HG02973 (cell line): ENCODE measurements around the gene RNF114.
"Not testable (repeated sequence)": the region's sequence is repeated elsewhere in the genome, so short reads cannot be mapped to it uniquely, and the experiment has no call there.

ENCODE experiments used
- ATAC-seq: cut with Tn5 transposase; IDR thresholded peaks from one replicate; pipeline ENCODE4 v1.9.1; 2021; ENCODE audit warnings: moderate library complexity; ENCODE audit not compliant: unreplicated experiment

Gene RNF114

DNA sequence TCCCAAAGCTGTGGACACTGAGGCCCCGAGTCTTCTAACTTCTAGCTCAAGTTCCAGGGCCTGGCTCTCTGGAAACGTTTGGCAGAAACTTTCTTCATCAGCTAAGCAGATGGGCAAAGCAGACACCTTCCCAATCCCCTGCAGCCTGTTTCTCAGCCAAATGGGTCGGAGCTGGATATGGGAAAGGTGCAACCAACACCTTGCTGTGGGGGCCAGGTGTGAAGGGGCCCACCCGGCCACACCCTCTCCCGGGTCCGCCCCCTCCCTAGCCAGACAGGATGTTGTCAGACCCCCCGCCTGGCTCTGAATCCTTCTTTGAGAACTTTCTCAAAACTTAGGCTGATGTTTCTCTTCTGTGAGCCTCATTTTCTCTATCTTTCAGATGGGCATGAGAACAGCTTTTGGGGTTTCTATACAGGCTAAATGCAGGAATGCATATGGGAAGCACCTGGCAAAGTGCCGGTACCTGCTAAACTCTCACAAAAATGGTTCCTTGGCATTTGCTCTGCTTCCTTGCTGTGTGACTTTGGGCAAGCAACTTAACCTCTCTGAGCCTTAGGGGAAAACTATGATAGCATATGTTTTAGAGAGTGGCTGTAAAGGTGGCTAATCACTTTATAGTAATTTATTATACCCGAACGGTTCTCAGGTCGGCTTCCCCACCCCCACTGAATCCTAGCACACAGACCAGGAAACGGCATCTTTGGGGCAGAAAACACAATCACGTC is 48.4 kb downstream of the RNF114 start:
- ATAC-seq = no peak

DNA sequence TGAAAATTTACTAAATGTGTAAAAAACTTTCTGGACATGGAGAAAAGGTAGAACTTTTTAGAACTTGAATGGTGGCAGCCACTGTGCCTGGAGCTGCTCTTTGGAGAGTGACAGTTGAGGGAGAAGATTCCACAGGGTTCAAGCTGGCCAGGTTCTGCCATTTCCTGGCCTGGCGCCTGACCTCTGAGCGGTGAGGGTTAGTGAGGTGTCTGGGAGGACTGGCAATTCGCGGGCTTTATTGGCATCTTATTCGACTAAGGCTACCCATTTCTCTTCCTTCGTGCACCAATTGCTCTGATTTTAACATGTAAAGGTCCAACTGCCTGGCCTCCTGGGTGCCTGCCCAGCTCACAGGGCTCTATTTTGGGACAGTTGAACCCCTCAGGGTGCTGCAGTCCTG is 49.0 kb downstream of the RNF114 start:
- ATAC-seq = no peak

DNA sequence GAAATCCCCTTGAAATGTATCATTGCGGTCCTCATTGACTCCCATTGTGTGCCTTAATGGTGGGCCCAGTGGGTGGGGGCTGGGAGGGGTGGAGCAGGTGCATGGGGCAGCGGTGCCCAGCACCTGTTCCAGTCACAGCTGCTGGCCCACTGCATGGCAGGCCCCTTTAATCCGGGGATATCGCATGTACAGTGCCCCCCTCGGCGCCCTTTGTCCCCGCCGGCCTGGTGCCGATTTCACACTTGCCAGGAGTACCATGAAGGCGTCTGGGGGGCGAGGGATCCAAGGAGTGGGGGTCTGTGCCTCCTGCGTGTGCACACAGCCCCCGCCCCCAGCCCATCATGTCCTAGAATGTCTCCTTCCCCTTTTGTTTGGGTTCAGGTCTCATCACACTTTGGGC is 49.4 kb downstream of the RNF114 start:
- ATAC-seq = no peak

DNA sequence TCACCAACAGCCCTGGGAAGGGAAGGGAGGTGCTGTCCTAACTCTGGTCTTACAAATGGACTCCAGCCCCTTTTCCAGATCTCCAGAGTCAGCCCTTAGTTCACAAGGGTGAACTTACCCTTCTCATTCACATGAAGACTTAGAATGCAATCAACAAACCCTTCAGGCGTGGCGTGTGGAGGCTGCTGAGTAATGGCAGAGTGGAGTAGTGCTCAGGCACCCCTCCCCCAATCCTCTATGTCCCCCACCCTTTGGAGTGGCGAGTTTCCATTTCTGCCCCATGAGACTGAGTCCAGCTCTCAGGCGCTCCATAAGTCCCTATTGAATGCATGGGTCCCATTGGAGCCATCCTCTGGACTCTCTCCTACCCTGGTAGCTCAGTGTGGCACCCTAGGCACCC is 49.9 kb downstream of the RNF114 start:
- no peak for ATAC-seq

DNA sequence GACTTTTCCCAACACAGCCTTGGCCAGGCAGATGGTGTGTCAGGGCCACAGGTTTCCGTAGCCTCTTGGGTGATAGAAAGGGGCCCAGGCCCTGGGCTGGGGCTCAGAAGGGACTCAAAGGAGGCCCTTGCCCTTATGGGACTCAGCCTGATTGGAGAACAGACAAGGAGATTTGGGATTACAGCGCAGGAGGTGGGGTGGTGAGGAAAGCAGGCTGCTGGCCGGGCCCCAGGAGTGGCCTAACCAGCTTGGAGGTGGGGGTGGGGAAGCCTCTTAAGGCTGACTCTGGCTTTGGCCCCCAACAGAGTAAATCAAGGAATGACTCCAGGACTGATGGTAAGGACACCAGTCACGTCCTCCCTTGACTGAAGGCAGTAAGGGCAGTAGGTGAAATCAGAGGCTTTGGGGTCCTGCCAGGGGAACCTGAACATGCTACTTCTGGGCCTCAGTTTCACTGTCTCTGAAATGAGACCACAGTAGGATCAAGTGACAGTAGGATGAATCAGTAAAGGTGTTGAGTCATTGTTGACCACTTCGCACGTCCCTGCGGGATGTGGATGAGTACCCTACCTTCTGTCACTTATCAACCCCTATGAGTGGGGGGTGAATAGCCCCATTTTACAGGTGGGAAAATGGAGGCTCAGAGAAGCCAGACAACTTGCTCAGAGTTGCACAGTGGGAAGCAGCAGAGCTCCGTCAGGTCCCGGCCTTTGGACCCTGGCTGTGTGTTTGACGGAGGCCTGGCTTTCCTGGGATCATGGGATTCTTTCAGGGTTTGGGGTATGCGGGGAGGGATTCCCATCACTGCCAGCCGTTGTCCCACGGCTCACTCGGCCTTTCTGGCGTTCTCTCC is 51.0 kb downstream of the RNF114 start:
- ATAC-seq = no peak

DNA sequence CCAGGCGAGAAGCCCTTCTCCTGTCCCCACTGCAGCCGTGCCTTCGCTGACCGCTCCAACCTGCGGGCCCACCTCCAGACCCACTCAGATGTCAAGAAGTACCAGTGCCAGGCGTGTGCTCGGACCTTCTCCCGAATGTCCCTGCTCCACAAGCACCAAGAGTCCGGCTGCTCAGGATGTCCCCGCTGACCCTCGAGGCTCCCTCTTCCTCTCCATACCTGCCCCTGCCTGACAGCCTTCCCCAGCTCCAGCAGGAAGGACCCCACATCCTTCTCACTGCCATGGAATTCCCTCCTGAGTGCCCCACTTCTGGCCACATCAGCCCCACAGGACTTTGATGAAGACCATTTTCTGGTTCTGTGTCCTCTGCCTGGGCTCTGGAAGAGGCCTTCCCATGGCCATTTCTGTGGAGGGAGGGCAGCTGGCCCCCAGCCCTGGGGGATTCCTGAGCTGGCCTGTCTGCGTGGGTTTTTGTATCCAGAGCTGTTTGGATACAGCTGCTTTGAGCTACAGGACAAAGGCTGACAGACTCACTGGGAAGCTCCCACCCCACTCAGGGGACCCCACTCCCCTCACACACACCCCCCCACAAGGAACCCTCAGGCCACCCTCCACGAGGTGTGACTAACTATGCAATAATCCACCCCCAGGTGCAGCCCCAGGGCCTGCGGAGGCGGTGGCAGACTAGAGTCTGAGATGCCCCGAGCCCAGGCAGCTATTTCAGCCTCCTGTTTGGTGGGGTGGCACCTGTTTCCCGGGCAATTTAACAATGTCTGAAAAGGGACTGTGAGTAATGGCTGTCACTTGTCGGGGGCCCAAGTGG is 51.9 kb downstream of the RNF114 start:
- no peak for ATAC-seq

DNA sequence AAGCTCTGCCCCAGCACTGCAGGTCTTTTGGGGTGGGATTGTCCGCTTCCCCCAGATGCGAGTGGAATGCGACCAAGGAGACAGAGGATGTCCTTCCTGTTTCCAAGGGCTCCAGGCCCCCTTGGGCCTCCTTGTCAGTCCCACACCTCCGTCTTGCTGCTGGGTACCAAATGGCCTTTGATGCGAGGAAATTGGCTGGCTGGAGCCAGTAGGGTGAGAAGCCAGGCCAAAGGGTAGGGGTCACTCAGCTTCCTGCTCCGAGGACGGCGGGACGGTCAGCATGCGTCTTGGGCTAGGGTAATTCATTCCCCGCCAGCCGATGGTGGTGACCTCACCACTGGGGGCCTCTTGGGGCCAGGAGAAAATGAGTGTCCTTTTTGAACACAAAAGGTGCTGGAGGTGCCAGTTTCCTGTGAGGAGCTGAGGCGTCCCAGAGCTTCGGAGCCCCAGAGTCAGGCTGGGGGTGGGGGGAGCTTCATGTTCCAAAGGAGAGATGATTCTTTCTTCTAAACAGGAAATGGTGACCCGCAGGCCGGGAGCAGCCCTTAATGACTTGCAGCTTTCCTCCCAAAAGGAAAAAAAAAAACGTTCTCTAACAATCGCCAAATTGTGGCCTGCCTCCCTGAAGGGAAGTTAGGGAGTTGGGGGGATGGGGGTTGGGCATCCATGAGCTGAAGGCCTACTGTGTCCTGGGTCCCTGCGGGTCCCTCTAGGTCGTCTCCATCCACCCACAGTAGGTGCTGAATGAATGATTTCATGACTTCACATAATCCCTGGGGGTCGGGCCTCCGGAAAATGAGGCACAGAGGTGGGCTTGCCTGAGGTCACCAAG is 53.3 kb downstream of the RNF114 start:
- no peak for ATAC-seq

DNA sequence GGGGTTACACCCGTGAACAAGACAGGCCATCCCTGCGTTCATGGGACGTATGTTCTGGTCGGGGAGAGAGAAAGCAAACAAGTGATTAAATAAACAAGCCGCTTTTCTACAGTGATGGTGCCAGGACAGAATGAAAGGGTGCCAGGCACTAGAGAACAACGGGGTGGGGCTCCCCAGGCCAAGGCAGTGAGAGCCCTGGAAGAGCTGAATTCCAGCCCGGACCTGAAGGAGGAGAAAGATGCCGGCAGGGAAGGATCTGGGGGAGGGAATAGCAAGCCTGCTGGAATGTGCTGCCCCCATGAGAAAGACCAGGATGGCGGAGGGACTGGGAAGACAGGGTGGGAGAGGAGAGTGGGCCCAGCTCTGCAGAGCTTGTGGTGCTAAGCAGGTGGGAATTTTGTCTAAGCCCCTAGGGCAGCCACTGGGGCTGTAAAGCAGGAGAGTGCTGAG is 54.1 kb downstream of the RNF114 start:
- no peak for ATAC-seq

DNA sequence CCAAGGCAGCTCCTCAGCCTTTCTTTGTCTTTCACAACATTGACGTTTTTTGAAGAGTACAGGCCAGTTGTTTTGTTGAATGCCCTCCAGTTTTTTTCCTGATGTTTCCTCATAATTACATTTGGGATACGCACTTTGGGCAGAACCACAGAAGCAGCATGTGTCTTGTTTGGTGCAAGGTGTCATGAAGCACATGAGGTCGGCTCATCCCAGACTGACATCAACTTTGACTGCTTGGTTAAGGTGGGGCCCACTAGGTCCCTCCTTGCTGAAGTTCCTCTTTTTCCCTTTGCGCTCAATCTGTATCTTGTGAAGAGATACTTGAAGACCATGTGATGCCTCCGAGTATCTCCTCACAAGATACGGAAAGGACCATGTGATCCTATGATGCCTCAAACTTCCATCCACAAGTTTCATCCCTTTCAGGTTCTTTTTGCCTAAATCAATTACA is 57.1 kb downstream of the RNF114 start:
- ATAC-seq = no peak

DNA sequence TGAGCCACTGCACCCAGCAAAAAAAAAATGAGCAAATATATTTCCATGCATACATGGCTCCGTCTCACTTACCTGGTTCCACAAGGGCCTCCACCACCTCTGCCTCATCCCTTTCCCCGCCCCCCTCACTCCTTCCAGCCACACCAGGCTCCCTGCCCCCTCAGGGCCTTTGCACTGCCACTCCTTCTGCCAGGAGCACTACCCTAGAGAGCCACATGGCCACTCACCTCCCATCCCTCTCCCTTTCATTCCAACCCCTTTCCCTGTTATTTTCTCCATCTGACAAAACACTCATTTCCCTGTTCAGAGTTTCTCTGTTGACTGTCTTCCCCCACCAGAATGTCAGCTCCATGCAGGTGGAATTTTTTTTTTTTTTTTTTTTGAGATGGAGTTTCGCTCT is 59.4 kb downstream of the RNF114 start:
- no peak for ATAC-seq

DNA sequence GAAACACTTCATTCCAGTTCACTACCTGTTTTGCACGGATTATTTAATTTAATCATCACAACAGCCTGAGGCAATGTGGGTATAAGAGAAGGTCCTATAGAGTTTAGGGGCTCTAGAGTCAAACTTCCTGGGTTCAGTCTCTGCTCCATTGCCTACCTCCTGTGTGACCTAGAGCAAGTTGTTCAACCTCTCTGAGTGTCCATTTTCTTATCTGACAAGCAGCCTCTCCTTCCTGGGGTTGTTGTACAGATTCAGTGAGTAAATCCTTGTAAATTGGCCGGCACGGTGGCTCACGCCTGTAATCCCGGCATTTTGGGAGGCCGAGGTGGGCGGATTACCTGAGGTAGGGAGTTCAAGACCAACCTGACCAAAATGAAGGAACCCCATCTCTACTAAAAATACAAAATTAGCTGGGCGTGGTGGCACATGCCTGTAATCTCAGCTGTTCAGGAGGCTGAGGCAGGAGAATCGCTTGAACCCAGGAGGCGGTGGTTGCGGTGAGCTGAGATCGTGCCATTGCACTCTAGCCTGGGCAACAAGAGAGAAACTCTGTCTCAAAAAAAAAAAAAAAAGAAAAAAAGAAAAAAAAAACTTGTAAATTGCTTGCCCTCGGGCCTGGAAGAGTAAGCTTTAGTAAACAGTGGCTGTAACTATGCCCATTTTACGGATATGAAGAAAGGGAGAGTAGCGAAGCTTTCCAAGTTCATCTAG is 62.4 kb downstream of the RNF114 start:
- ATAC-seq = not testable (repeated sequence)

DNA sequence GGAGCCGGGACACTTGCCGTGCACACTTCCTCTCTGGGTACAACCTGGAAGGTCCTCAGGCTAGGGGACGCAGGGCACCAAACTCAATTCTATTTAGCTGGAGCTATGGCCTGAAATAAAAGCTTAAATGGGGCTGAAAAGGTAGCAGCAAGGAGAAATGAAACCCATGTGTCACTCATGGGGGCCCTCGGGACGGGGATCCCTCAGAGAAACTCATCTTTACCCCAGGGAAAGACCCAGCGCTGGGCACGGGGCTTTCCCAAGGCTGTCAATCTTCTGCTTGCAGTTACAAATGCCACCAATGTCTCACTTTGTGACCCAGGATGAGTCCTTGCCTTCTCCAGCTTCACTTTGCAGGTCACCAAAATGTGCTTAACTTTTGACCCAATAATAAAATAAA is 63.1 kb downstream of the RNF114 start:
- ATAC-seq = no peak

DNA sequence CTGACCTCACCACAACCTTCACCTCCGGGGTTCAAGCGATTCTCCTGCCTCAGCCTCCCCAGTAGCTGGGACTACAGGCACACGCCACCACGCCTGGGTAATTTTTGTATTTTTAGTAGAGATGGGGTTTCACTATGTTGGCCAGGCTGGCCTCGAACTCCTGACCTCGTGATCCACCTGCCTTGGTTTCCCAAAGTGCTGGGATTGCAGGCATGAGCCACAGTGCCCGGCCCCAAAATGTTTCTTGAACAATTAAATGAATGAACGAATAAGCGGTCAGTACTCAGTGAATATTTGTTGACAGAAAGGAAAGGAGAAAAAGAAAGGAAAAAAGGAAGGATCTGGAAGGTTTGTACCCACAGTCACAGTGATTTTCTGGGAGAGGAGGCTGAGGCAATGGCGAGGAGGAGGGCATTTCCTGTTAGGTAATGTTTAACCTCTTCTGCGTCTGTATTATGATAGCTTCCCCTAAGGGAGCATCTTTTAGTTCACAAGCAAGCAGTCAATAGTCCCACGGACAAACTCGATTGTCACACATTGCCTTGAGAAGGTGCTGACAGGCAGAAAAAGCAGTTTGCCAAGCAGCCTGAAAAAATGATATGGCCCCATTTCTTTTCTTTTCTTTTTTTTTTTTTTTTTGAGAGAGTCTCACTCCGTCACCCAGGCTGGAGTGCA is 64.5 kb downstream of the RNF114 start:
- not testable (repeated sequence) for ATAC-seq

DNA sequence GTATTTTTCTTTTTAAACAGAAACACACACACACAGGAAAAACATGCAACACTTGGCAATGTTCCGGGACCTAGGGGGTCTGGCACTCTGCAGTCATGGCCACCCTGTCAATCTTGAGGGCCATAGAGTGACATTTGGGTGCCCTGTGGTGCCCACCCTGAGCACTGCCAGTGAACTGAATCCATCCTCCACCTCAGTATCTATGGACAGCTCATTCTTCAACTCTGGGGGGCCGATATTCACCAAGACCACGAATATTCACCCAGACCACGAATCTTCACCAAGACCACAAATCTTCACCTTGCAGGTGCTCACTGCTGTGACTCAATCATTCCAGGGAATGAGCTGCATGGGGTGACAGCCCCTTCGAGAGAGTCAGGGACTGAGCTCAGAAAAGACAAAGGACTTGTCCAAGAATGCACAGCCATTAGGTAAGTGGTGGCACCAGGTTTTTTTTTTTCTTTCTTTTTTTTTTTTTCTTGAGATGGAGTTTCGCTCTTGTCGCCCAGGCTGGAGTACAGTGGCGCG is 65.7 kb downstream of the RNF114 start:
- no peak for ATAC-seq

DNA sequence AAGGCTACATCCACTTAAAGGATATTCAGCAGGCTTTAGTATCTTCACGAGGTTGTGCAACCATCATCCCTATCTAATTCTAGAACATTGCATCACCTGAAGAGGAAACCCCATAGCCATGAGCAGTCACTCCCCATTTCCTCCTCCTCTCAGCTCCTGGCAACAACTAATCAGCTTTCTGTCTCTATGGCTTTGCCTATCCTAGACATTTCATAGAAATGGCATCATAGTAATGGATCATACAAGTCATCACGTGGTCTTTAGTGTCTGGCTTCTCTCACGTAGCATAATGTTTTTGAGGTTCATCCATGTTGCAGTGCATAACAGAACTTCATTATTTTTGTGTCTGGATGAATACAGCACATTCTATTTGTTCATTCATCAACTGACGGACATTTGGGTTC is 67.1 kb downstream of the RNF114 start:
- no peak for ATAC-seq
